Heart right ventricle (tissue), 16 donors: Measurements from ENCODE around the gene ZBTB46. TPM values are rescaled to one million over a fixed set of nuclear protein-coding genes. Genes with fewer than 3 reads are reported as not detected.

Experiments used
- ATAC-seq, 8 donors: fragments of 200-7000 bp; cut with Tn5 transposase; one replicate each; pipeline ENCODE4 v1.9.1; 2020; ENCODE audit warnings: mild to moderate bottlenecking in 8 of 8, moderate library complexity in 8 of 8, moderate number of reproducible peaks in 1 of 8
- DNase-seq, 2 donors: peaks; one replicate each; pipeline ENCODE4 v3.0.0-alpha.2; 2020
- H3K27ac ChIP-seq, 10 donors: fragments of 200-600 bp; sonication (generic) in 2 of 10; one replicate each; pipeline versions ENCODE4 v1.5.0 to v1.8.0; 2020 to 2022; ENCODE audit warnings: mild to moderate bottlenecking in 3 of 10
- H3K27me3 ChIP-seq, 7 donors: fragments of 200-600 bp; one replicate each; pipeline ENCODE4 v1.8.0; 2021 to 2022; ENCODE audit warnings: mild to moderate bottlenecking in 2 of 7
- H3K36me3 ChIP-seq, 9 donors: fragments of 200-600 bp; sonication (generic) in 1 of 9; one replicate each; pipeline versions ENCODE4 v1.5.0 to v1.8.0; 2020 to 2022; ENCODE audit warnings: mild to moderate bottlenecking in 2 of 9
- H3K4me1 ChIP-seq, 9 donors: fragments of 200-600 bp; sonication (generic) in 1 of 9; one replicate each; pipeline versions ENCODE4 v1.5.0 to v1.8.0; 2020 to 2022; ENCODE audit warnings: mild to moderate bottlenecking in 4 of 9
- H3K4me3 ChIP-seq, 10 donors: fragments of 200-600 bp; sonication (generic) in 2 of 10; one replicate each; pipeline versions ENCODE4 v1.5.0 to v1.8.0; 2020 to 2022; ENCODE audit warnings: mild to moderate bottlenecking in 7 of 10, moderate library complexity in 2 of 10
- H3K9me3 ChIP-seq, 11 donors: fragments of 200-600 bp in 10 of 11; sonication (generic) in 2 of 11; one replicate each; pipeline versions ENCODE4 v1.5.0 to v1.8.0; 2013 to 2022; ENCODE audit warnings: mild to moderate bottlenecking in 2 of 11, control low read depth in 1 of 11, moderate library complexity in 1 of 11
- CTCF ChIP-seq, 9 donors: fragments of 200-600 bp; sonication (generic) in 2 of 9; IDR thresholded peaks; one replicate each; pipeline versions ENCODE4 v1.5.0 to v1.8.0; 2021 to 2022; ENCODE audit warnings: antibody characterized with exemption in 9 of 9, mild to moderate bottlenecking in 5 of 9, moderate library complexity in 1 of 9
- WGBS, 2 donors: extraction: QIAGEN DNeasy Blood & Tissue Kit; methylation state at CpG; one replicate each; pipeline ENCODE4 v1.1.7; 2013; ENCODE audit warnings: inconsistent platforms in 1 of 2; 5-methylcytosine and 5-hydroxymethylcytosine counted together
- intact Hi-C, 10 donors: fragments of 100-400 bp; cut with DNase I; formaldehyde crosslinking; loops; one replicate each; pipeline versions ENCODE4 v1.11.1 to v1.14.2; 2022
- polyA plus RNA-seq, 2 donors: library from polyadenylated mRNA; stranded (reverse); fragments of 200-250 nt; gene quantifications; one replicate each; pipeline ENCODE4 v1.2.3, GENCODE V29; 2013
- total RNA-seq, 10 donors: library from RNA; stranded (reverse); fragmentation: NEBNext Ultra II Directional in 3 of 10; extraction: Animal tissue kit (Norgen Biotek cat#: 25700) in 3 of 10; gene quantifications; one replicate each; pipeline versions ENCODE4 v1.2.1 to v1.2.4, GENCODE V29; 2021 to 2023
- donor health status: Arrhythmogenic right ventricular cardiomyopathy.
- donor health status: ischemic (EF 13 %, LVEDD 7.1; RV severe dilation, severe dysfunction).
- donor health status: healthy with polysubstance abuse.
- donor health status: DM: no; HTN: yes; CAD: no.
- donor health status: DM: no; HTN: no; CAD: no.
- donor health status: ischemic (EF 25% LVEDD 6.9; RV normal size, moderate dysfunction).
- donor health status: ischemic (EF 25% LVEDD 5.7; RV mildly dilated, moderate dysfunction).
- donor health status: healthy.
- donor health status: DM: yes; HTN: yes; CAD: no.
- donor health status: Ischemic cardiomyopathy.
- donor health status: ischemic (EF 35%, LVEDD 5.7; RV mildly dilated, moderate dysfunction).
- donor health status: nonischemic (EF 11% LVEDD 7.7; RV severe dilation, severe dysfunction).
- donor health status: DM: yes; HTN: yes; CAD: no.
- donor health status: PGD.
- donor health status: ischemic (EF 29% LVEDD 5.4; RV normal size, mild dysfunction).
- donor health status: nonischemic (EF 23%, LVEDD 6.1; RV moderate dilation, normal function).

ZBTB46 gene
- total and polyA plus RNA-seq, 12 donors = 5.6 to 25.4 (median 14.4) TPM

- peak overlapping the region in 1 of 10 donors; percentile 80 for H3K27ac ChIP-seq
- no peaks in the 10 kb centered on the region for H3K27me3 ChIP-seq
- DNase-seq (no peak), ATAC-seq (no peak)
- no peaks in the 10 kb centered on the region for H3K9me3 ChIP-seq
- H3K4me3 ChIP-seq = no peak overlapping the region
- intact Hi-C loops = no loop called here
- 90 to 94% methylated on average over 16 of the region's 16 CpGs for WGBS, 2 donors
- peaks cover 0 to 86% (median 6%) of the 10 kb centered on the region in 9 donors for H3K36me3 ChIP-seq
- TF ChIP-seq CTCF (IDR thresholded peaks at IDR 0.05) = no peak
- H3K4me1 ChIP-seq = peaks cover 0 to 6% (median 0%) of the 10 kb centered on the region in 9 donors
Measured at GRCh38 chr20:63749597-63750508, 81.2 kb downstream of the ZBTB46 start.

- peaks cover 0 to 90% (median 6%) of the 10 kb centered on the region in 9 donors for H3K36me3 ChIP-seq
- intact Hi-C loops = no loop called here
Measured at GRCh38 chr20:63748934-63749270, 82.2 kb downstream of the ZBTB46 start.

DNA sequence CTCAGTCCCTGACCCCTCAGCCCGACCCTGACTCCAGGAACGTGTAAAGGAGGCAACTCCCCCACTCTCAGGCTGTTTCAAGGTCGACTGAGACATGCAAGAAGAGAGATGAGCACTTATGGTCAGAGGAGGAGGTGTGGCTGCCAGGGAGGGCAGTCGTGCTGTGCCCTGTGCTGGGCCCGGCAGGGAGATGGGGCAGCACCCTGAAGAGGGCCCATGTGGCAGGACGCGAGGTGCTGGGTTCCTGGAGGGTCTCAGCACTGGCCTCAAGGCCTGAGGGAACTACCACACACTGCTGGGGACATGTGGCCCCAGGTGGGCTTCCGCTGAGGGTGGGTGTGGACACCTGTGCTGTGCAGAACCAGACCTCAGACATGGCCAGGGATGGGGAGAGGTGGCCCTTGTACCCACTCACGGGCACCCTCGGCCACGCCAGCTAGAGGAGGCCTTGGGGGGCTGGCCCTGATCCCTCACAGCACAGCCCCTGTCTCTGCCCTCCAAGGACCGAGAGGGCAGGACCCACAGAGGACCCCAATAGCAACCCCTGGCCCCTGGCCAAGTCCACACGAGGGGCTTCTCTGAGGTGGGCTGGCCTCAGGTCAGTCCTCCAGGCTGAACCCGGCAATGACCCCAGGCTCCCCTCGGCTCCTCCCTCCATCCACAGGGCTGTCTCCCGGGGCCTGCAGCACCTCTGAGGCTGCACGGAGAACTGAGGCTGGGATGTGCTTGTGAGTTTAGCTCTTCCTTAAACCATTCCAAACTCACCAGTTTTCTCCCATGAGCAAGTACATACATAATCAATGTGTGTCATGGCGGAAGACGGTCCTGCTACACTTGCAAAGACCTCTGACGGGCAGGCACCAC is 82.8 kb downstream of the ZBTB46 start:
- Histone ChIP-seq H3K4me1 (no peaks in the 10 kb centered on the region), H3K27me3 (no peaks in the 10 kb centered on the region), H3K4me3 (no peak overlapping the region), H3K27ac (peak overlapping the region in 3 of 10 donors; percentile 33 to 38 (median 37)), H3K9me3 (no peaks in the 10 kb centered on the region), H3K36me3 (peaks cover 0 to 90% (median 12%) of the 10 kb centered on the region in 9 donors)
- DNase-seq = no peak
- ATAC-seq = peak in 3 of 8 donors; percentile 5 to 12 (median 9)
- intact Hi-C loops = no loop called here
- 72 to 74% methylated on average over 20 of the region's 20 CpGs for WGBS, 2 donors
- TF ChIP-seq CTCF (IDR thresholded peaks at IDR 0.05) = no peak

More at GRCh38 chr20:63748934-63749270, 82.2 kb downstream of the ZBTB46 start:
- TF ChIP-seq CTCF (IDR thresholded peaks at IDR 0.05) = no peak
- H3K27me3 ChIP-seq = no peaks in the 10 kb centered on the region
- no peak overlapping the region for H3K4me3 ChIP-seq
- peaks cover 0 to 1% (median 0%) of the 10 kb centered on the region in 9 donors for H3K4me1 ChIP-seq
- no peaks in the 10 kb centered on the region for H3K9me3 ChIP-seq
- no peak for DNase-seq
- no peak for ATAC-seq
- no peak overlapping the region for H3K27ac ChIP-seq
- 90 to 91% methylated on average over 11 of the region's 11 CpGs for WGBS, 2 donors

- Histone ChIP-seq H3K27ac (peak overlapping the region in 3 of 10 donors; percentile 33 to 38 (median 37)), H3K9me3 (no peaks in the 10 kb centered on the region), H3K27me3 (no peaks in the 10 kb centered on the region), H3K36me3 (peaks cover 0 to 90% (median 19%) of the 10 kb centered on the region in 9 donors), H3K4me1 (peaks cover 0 to 3% (median 0%) of the 10 kb centered on the region in 9 donors), H3K4me3 (no peak overlapping the region)
- intact Hi-C loops = no loop called here
- ATAC-seq (peak in 3 of 8 donors; percentile 6 to 32 (median 8)), DNase-seq (no peak)
- WGBS, 2 donors = 70% methylated on average over 13 of the region's 13 CpGs
- TF ChIP-seq CTCF (IDR thresholded peaks at IDR 0.05) = no peak
Measured at GRCh38 chr20:63747622-63748069, 83.4 kb downstream of the ZBTB46 start.
